HEK293 (cell line): ENCODE measurements around the gene APOBEC3H.

Experiments used
- MYNN ChIP-seq: fragments of 450-650 bp; formaldehyde crosslinking; IDR thresholded peaks from 2 replicates; pipeline ENCODE4 v1.5.1; 2016; ENCODE audit warnings: missing biosample characterization, missing genetic modification characterization, borderline replicate concordance
- ZBTB48 ChIP-seq: fragments of 450-650 bp; formaldehyde crosslinking; IDR thresholded peaks from 2 replicates; pipeline ENCODE4 v1.5.1; 2016; ENCODE audit warnings: missing biosample characterization, missing genetic modification characterization
- TF ChIP-seq, protein P1 (sequence below): fragments of 450-650 bp; formaldehyde crosslinking; IDR thresholded peaks from 2 replicates; pipeline ENCODE4 v1.5.1; 2016; ENCODE audit warnings: missing biosample characterization, missing genetic modification characterization

DNA sequence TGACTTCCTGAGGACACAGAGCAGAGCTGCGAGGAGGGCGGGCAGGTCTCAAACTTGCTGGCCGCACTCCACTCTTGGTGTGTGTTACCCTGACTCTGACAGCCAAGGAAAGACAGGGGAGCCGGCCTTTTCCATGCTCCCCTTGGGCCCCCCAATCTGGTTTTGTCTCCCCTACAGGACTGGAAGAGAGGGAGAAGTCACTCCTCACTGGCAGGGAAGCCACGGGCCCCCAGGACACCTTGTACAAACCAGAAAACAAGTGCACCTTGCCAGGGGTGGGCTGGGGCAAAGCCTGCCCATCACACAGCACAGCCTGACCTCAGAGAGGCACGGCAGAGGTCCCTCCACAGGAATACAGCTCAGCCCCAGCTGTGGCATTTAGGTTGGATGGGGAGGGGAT, 35.2 kb downstream of the APOBEC3H start:
- no peak for TF ChIP-seq ZBTB48 (tag by site-specific recombination)
- no peak for TF ChIP-seq MYNN
- TF ChIP-seq, protein P1, sequence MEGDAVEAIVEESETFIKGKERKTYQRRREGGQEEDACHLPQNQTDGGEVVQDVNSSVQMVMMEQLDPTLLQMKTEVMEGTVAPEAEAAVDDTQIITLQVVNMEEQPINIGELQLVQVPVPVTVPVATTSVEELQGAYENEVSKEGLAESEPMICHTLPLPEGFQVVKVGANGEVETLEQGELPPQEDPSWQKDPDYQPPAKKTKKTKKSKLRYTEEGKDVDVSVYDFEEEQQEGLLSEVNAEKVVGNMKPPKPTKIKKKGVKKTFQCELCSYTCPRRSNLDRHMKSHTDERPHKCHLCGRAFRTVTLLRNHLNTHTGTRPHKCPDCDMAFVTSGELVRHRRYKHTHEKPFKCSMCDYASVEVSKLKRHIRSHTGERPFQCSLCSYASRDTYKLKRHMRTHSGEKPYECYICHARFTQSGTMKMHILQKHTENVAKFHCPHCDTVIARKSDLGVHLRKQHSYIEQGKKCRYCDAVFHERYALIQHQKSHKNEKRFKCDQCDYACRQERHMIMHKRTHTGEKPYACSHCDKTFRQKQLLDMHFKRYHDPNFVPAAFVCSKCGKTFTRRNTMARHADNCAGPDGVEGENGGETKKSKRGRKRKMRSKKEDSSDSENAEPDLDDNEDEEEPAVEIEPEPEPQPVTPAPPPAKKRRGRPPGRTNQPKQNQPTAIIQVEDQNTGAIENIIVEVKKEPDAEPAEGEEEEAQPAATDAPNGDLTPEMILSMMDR (tag by site-specific recombination), result no peak
